Measurements from ENCODE around the gene CDK2AP2.

The CDK2AP2 gene

DNA sequence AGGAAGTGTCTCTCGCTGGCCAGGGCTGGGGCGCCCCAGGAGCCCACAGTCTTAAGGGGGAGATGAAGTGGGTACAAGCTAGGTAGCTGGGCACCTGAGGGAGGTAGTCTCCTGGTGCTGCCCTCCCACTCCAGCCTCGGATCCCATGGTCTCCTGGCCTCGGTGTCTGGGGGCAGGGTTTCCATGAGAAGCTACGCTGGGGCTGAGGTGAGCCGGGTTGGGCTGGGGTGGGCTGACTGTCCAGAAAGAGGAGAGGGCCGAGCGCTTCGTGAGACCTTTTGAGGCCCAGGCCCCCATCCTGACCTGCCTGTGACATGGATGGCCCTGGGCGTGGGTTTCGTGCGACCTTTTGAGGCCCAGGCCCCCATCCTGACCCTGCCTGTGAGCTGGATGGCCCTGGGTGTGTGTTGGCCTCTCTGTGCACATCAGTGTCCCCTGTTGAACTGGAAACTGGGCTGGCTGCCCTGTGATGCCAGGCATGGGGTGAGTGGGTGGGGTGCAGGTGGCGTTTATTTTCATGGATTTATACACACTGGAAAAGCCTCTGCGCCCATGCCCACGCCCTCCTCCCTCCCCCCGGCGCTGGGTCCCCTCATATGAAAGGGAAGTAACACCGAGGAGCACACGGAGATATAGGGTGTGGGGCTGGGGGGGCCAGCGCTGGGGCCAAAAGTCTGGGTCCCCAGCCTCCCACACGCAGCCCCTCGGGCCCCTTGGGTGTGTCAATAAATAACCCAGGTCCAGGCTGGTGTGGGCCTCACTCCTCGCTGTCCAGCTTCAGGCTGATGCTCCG, 16.5 kb downstream of the CDK2AP2 start:
- Histone ChIP-seq H4K20me1 (ENCODE audit: insufficient read depth, low read length, poor library complexity, severe bottlenecking) (peaks cover 5% of the 10 kb centered on the region), H3K4me3 (ENCODE audit: low read length, poor library complexity, severe bottlenecking) (no peak overlapping the region), H3F3A (ENCODE audit: low read depth) (no peaks in the 10 kb centered on the region), H3K27me3 (ENCODE audit: insufficient read depth, low read length, poor library complexity, severe bottlenecking) (no peaks in the 10 kb centered on the region), H3K9ac (ENCODE audit: low read depth, low read length, poor library complexity, severe bottlenecking) (no peak overlapping the region), H3K4me1 (ENCODE audit: insufficient read depth, low read length, poor library complexity, severe bottlenecking) (peaks cover 4% of the 10 kb centered on the region), H3K4me2 (ENCODE audit: low read depth, low read length, poor library complexity, severe bottlenecking) (no peak overlapping the region), H2AFZ (ENCODE audit: low read length) (no peak overlapping the region), H3K9me3 (ENCODE audit: insufficient read depth, low read depth, low read length) (no peaks in the 10 kb centered on the region), H3K36me3 (ENCODE audit: insufficient read depth, low read length) (peaks cover 38% of the 10 kb centered on the region; the same call in 1 of the 2 replicates), H3K79me2 (ENCODE audit: insufficient read depth, low read length) (peaks cover 12% of the 10 kb centered on the region), H3K9me2 (replicated peaks; ENCODE audit: low read depth, low read length) (no peaks in the 10 kb centered on the region)
- TF ChIP-seq, protein P1, sequence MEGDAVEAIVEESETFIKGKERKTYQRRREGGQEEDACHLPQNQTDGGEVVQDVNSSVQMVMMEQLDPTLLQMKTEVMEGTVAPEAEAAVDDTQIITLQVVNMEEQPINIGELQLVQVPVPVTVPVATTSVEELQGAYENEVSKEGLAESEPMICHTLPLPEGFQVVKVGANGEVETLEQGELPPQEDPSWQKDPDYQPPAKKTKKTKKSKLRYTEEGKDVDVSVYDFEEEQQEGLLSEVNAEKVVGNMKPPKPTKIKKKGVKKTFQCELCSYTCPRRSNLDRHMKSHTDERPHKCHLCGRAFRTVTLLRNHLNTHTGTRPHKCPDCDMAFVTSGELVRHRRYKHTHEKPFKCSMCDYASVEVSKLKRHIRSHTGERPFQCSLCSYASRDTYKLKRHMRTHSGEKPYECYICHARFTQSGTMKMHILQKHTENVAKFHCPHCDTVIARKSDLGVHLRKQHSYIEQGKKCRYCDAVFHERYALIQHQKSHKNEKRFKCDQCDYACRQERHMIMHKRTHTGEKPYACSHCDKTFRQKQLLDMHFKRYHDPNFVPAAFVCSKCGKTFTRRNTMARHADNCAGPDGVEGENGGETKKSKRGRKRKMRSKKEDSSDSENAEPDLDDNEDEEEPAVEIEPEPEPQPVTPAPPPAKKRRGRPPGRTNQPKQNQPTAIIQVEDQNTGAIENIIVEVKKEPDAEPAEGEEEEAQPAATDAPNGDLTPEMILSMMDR (conservative IDR thresholded peaks at IDR 0.05; ENCODE audit: low read length): no peak
- TF ChIP-seq EZH2phosphoT487 (IDR thresholded peaks at IDR 0.05; ENCODE audit: borderline replicate concordance): no peak

DNA sequence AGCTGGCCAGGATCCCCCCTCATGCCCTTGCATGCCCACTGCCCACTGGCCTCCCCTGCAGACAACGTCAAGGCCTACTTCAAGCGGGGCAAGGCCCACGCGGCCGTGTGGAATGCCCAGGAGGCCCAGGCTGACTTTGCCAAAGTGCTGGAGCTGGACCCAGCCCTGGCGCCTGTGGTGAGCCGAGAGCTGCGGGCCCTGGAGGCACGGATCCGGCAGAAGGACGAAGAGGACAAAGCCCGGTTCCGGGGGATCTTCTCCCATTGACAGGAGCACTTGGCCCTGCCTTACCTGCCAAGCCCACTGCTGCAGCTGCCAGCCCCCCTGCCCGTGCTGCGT, 17.3 kb downstream of the CDK2AP2 start:
- no peaks in the 10 kb centered on the region for H3K9me3 ChIP-seq (ENCODE audit: insufficient read depth, low read depth, low read length)
- no peak overlapping the region for H3K9ac ChIP-seq (ENCODE audit: low read depth, low read length, poor library complexity, severe bottlenecking)
- no peaks in the 10 kb centered on the region for H3K27me3 ChIP-seq (ENCODE audit: insufficient read depth, low read length, poor library complexity, severe bottlenecking)
- H3K4me2 ChIP-seq (ENCODE audit: low read depth, low read length, poor library complexity, severe bottlenecking): no peak overlapping the region
- H3F3A ChIP-seq (ENCODE audit: low read depth): no peaks in the 10 kb centered on the region
- TF ChIP-seq, protein P1 (conservative IDR thresholded peaks at IDR 0.05; ENCODE audit: low read length): no peak
- TF ChIP-seq EZH2phosphoT487 (IDR thresholded peaks at IDR 0.05; ENCODE audit: borderline replicate concordance): no peak
- no peaks in the 10 kb centered on the region for H3K9me2 ChIP-seq (replicated peaks; ENCODE audit: low read depth, low read length)
- no peak overlapping the region for H3K4me3 ChIP-seq (ENCODE audit: low read length, poor library complexity, severe bottlenecking)
- peaks cover 19% of the 10 kb centered on the region for H3K79me2 ChIP-seq (ENCODE audit: insufficient read depth, low read length)
- no peak overlapping the region for H2AFZ ChIP-seq (ENCODE audit: low read length)
- peaks cover 11% of the 10 kb centered on the region for H3K4me1 ChIP-seq (ENCODE audit: insufficient read depth, low read length, poor library complexity, severe bottlenecking)
- H3K36me3 ChIP-seq (ENCODE audit: insufficient read depth, low read length): peaks cover 38% of the 10 kb centered on the region; the same call in 1 of the 2 replicates
- peaks cover 10% of the 10 kb centered on the region for H4K20me1 ChIP-seq (ENCODE audit: insufficient read depth, low read length, poor library complexity, severe bottlenecking)

- no peaks in the 10 kb centered on the region for H3K9me2 ChIP-seq (replicated peaks; ENCODE audit: low read depth, low read length)
- no peak overlapping the region for H3K9ac ChIP-seq (ENCODE audit: low read depth, low read length, poor library complexity, severe bottlenecking)
- H2AFZ ChIP-seq (ENCODE audit: low read length): no peak overlapping the region
- H3F3A ChIP-seq (ENCODE audit: low read depth): no peaks in the 10 kb centered on the region
- peaks cover 10% of the 10 kb centered on the region for H4K20me1 ChIP-seq (ENCODE audit: insufficient read depth, low read length, poor library complexity, severe bottlenecking)
- H3K36me3 ChIP-seq (ENCODE audit: insufficient read depth, low read length): peaks cover 38% of the 10 kb centered on the region; the same call in 1 of the 2 replicates
- peaks cover 13% of the 10 kb centered on the region for H3K4me1 ChIP-seq (ENCODE audit: insufficient read depth, low read length, poor library complexity, severe bottlenecking)
- no peak overlapping the region for H3K4me2 ChIP-seq (ENCODE audit: low read depth, low read length, poor library complexity, severe bottlenecking)
- no peaks in the 10 kb centered on the region for H3K9me3 ChIP-seq (ENCODE audit: insufficient read depth, low read depth, low read length)
- peaks cover 24% of the 10 kb centered on the region for H3K79me2 ChIP-seq (ENCODE audit: insufficient read depth, low read length)
- no peaks in the 10 kb centered on the region for H3K27me3 ChIP-seq (ENCODE audit: insufficient read depth, low read length, poor library complexity, severe bottlenecking)
- H3K4me3 ChIP-seq (ENCODE audit: low read length, poor library complexity, severe bottlenecking): no peak overlapping the region
- TF ChIP-seq, protein P1 (conservative IDR thresholded peaks at IDR 0.05; ENCODE audit: low read length): no peak
- TF ChIP-seq EZH2phosphoT487 (IDR thresholded peaks at IDR 0.05; ENCODE audit: borderline replicate concordance): no peak
Measured at GRCh38 chr11:67489885-67490726, 17.9 kb downstream of the CDK2AP2 start.

Data from Loucy (cell line).